ENCODE data around the gene DROSHA.

The DROSHA gene

GRCh38 chr5:31516802-31517201 is 15.1 kb downstream of the DROSHA start:
- Histone ChIP-seq H2BK5ac (ENCODE audit: low read depth, low read length, poor library complexity, severe bottlenecking) (no peak overlapping the region), H3K4me1 (ENCODE audit: control insufficient read depth, insufficient read depth, low read depth, low read length) (no peaks in the 10 kb centered on the region), H4K8ac (ENCODE audit: low read length) (no peak overlapping the region), H2BK15ac (ENCODE audit: low read depth, poor library complexity, severe bottlenecking) (no peak overlapping the region), H3K9ac (ENCODE audit: low read length) (no peak overlapping the region), H3K79me1 (replicated peaks; ENCODE audit: low read length, poor library complexity, severe bottlenecking) (peaks cover 26% of the 10 kb centered on the region), H4K91ac (ENCODE audit: low read length) (no peak overlapping the region), H3K9me3 (ENCODE audit: control insufficient read depth, low read length) (no peaks in the 10 kb centered on the region), H2BK12ac (ENCODE audit: low read length in 2 of 2) (no peak overlapping the region), H2BK120ac (ENCODE audit: low read depth, low read length) (no peak overlapping the region), H3K4me2 (ENCODE audit: low read length, poor library complexity, severe bottlenecking) (no peak overlapping the region), H3K18ac (ENCODE audit: low read depth in 1 of 2, low read length in 2 of 2) (no peak overlapping the region), H2AK5ac (ENCODE audit: low read length, severe bottlenecking) (no peak overlapping the region), H3K23ac (ENCODE audit: low read length in 2 of 2) (no peak overlapping the region), H2AFZ (ENCODE audit: low read depth, low read length) (no peak overlapping the region), H3K27ac (ENCODE audit: low read length, poor library complexity, severe bottlenecking) (no peak overlapping the region), H3K27me3 (ENCODE audit: control insufficient read depth in 1 of 2, insufficient read depth in 1 of 2, low read length in 2 of 2) (no peaks in the 10 kb centered on the region), H3K4ac (ENCODE audit: low read depth in 1 of 2, low read length in 2 of 2) (no peak overlapping the region), H3K36me3 (ENCODE audit: control insufficient read depth in 1 of 2, insufficient read depth in 2 of 2, low read depth in 1 of 2, low read length in 2 of 2) (peaks cover 23 to 83% of the 10 kb centered on the region in 2 experiments), H3K14ac (ENCODE audit: low read length in 2 of 2) (no peak overlapping the region), H3K4me3 (ENCODE audit: insufficient read depth in 1 of 2, low read depth in 1 of 2, low read length in 2 of 2) (no peak overlapping the region)
- DNase-seq = no peak
- 91% methylated on average over 1 of the region's 1 CpG for WGBS

GRCh38 chr5:31511305-31511704 is 20.6 kb downstream of the DROSHA start:
- no peak overlapping the region for H3K9ac ChIP-seq (ENCODE audit: low read length)
- H4K8ac ChIP-seq (ENCODE audit: low read length) = no peak overlapping the region
- no peaks in the 10 kb centered on the region for H3K27me3 ChIP-seq (ENCODE audit: control insufficient read depth in 1 of 2, insufficient read depth in 1 of 2, low read length in 2 of 2)
- H3K23ac ChIP-seq (ENCODE audit: low read length in 2 of 2) = no peak overlapping the region
- no peak overlapping the region for H2BK15ac ChIP-seq (ENCODE audit: low read depth, poor library complexity, severe bottlenecking)
- H2AK5ac ChIP-seq (ENCODE audit: low read length, severe bottlenecking) = no peak overlapping the region
- no peak overlapping the region for H3K27ac ChIP-seq (ENCODE audit: low read length, poor library complexity, severe bottlenecking)
- peaks cover 28% of the 10 kb centered on the region for H3K79me1 ChIP-seq (replicated peaks; ENCODE audit: low read length, poor library complexity, severe bottlenecking)
- 98% methylated on average over 4 of the region's 4 CpGs for WGBS
- no peak overlapping the region for H2BK5ac ChIP-seq (ENCODE audit: low read depth, low read length, poor library complexity, severe bottlenecking)
- H2BK12ac ChIP-seq (ENCODE audit: low read length in 2 of 2) = no peak overlapping the region
- H2AFZ ChIP-seq (ENCODE audit: low read depth, low read length) = no peak overlapping the region
- H2BK120ac ChIP-seq (ENCODE audit: low read depth, low read length) = no peak overlapping the region
- H3K14ac ChIP-seq (ENCODE audit: low read length in 2 of 2) = no peak overlapping the region
- no peaks in the 10 kb centered on the region for H3K9me3 ChIP-seq (ENCODE audit: control insufficient read depth, low read length)
- H3K36me3 ChIP-seq (ENCODE audit: control insufficient read depth in 1 of 2, insufficient read depth in 2 of 2, low read depth in 1 of 2, low read length in 2 of 2) = peaks cover 48 to 92% of the 10 kb centered on the region in 2 experiments
- H4K91ac ChIP-seq (ENCODE audit: low read length) = no peak overlapping the region
- H3K4ac ChIP-seq (ENCODE audit: low read depth in 1 of 2, low read length in 2 of 2) = no peak overlapping the region
- DNase-seq = no peak
- H3K4me1 ChIP-seq (ENCODE audit: control insufficient read depth, insufficient read depth, low read depth, low read length) = no peaks in the 10 kb centered on the region
- no peak overlapping the region for H3K4me2 ChIP-seq (ENCODE audit: low read length, poor library complexity, severe bottlenecking)
- H3K18ac ChIP-seq (ENCODE audit: low read depth in 1 of 2, low read length in 2 of 2) = no peak overlapping the region
- no peak overlapping the region for H3K4me3 ChIP-seq (ENCODE audit: insufficient read depth in 1 of 2, low read depth in 1 of 2, low read length in 2 of 2)

- H3K27me3 ChIP-seq (ENCODE audit: control insufficient read depth in 1 of 2, insufficient read depth in 1 of 2, low read length in 2 of 2) = no peaks in the 10 kb centered on the region
- 98% methylated on average over 10 of the region's 10 CpGs for WGBS
- H3K14ac ChIP-seq (ENCODE audit: low read length in 2 of 2) = no peak overlapping the region
- H3K18ac ChIP-seq (ENCODE audit: low read depth in 1 of 2, low read length in 2 of 2) = no peak overlapping the region
- H3K4ac ChIP-seq (ENCODE audit: low read depth in 1 of 2, low read length in 2 of 2) = no peak overlapping the region
- H3K23ac ChIP-seq (ENCODE audit: low read length in 2 of 2) = no peak overlapping the region
- H2AFZ ChIP-seq (ENCODE audit: low read depth, low read length) = no peak overlapping the region
- H3K79me1 ChIP-seq (replicated peaks; ENCODE audit: low read length, poor library complexity, severe bottlenecking) = peaks cover 34% of the 10 kb centered on the region
- H4K91ac ChIP-seq (ENCODE audit: low read length) = no peak overlapping the region
- H2BK120ac ChIP-seq (ENCODE audit: low read depth, low read length) = no peak overlapping the region
- no peak for DNase-seq
- H3K9me3 ChIP-seq (ENCODE audit: control insufficient read depth, low read length) = no peaks in the 10 kb centered on the region
- no peak overlapping the region for H2BK5ac ChIP-seq (ENCODE audit: low read depth, low read length, poor library complexity, severe bottlenecking)
- H2BK12ac ChIP-seq (ENCODE audit: low read length in 2 of 2) = no peak overlapping the region
- H2AK5ac ChIP-seq (ENCODE audit: low read length, severe bottlenecking) = no peak overlapping the region
- no peak overlapping the region for H3K4me2 ChIP-seq (ENCODE audit: low read length, poor library complexity, severe bottlenecking)
- H4K8ac ChIP-seq (ENCODE audit: low read length) = no peak overlapping the region
- no peaks in the 10 kb centered on the region for H3K4me1 ChIP-seq (ENCODE audit: control insufficient read depth, insufficient read depth, low read depth, low read length)
- H3K4me3 ChIP-seq (ENCODE audit: insufficient read depth in 1 of 2, low read depth in 1 of 2, low read length in 2 of 2) = no peak overlapping the region
- H3K27ac ChIP-seq (ENCODE audit: low read length, poor library complexity, severe bottlenecking) = no peak overlapping the region
- H3K36me3 ChIP-seq (ENCODE audit: control insufficient read depth in 1 of 2, insufficient read depth in 2 of 2, low read depth in 1 of 2, low read length in 2 of 2) = peaks cover 46 to 91% of the 10 kb centered on the region in 2 experiments
- H3K9ac ChIP-seq (ENCODE audit: low read length) = no peak overlapping the region
- no peak overlapping the region for H2BK15ac ChIP-seq (ENCODE audit: low read depth, poor library complexity, severe bottlenecking)
These were observed 27.4 kb downstream of the DROSHA start for GRCh38 chr5:31504529-31504928.

GRCh38 chr5:31502506-31502905 is 29.4 kb downstream of the DROSHA start:
- no peak overlapping the region for H2BK12ac ChIP-seq (ENCODE audit: low read length in 2 of 2)
- H2AFZ ChIP-seq (ENCODE audit: low read depth, low read length) = no peak overlapping the region
- no peak overlapping the region for H3K18ac ChIP-seq (ENCODE audit: low read depth in 1 of 2, low read length in 2 of 2)
- no peak overlapping the region for H3K9ac ChIP-seq (ENCODE audit: low read length)
- no peaks in the 10 kb centered on the region for H3K4me1 ChIP-seq (ENCODE audit: control insufficient read depth, insufficient read depth, low read depth, low read length)
- no peak overlapping the region for H3K23ac ChIP-seq (ENCODE audit: low read length in 2 of 2)
- H2BK5ac ChIP-seq (ENCODE audit: low read depth, low read length, poor library complexity, severe bottlenecking) = no peak overlapping the region
- peaks cover 35% of the 10 kb centered on the region for H3K79me1 ChIP-seq (replicated peaks; ENCODE audit: low read length, poor library complexity, severe bottlenecking)
- H3K14ac ChIP-seq (ENCODE audit: low read length in 2 of 2) = no peak overlapping the region
- H3K36me3 ChIP-seq (ENCODE audit: control insufficient read depth in 1 of 2, insufficient read depth in 2 of 2, low read depth in 1 of 2, low read length in 2 of 2) = peaks cover 51 to 93% of the 10 kb centered on the region in 2 experiments
- no peak overlapping the region for H2BK15ac ChIP-seq (ENCODE audit: low read depth, poor library complexity, severe bottlenecking)
- H3K4ac ChIP-seq (ENCODE audit: low read depth in 1 of 2, low read length in 2 of 2) = no peak overlapping the region
- no peak overlapping the region for H2AK5ac ChIP-seq (ENCODE audit: low read length, severe bottlenecking)
- no peak overlapping the region for H3K4me2 ChIP-seq (ENCODE audit: low read length, poor library complexity, severe bottlenecking)
- no peak overlapping the region for H4K91ac ChIP-seq (ENCODE audit: low read length)
- H3K9me3 ChIP-seq (ENCODE audit: control insufficient read depth, low read length) = no peaks in the 10 kb centered on the region
- no peaks in the 10 kb centered on the region for H3K27me3 ChIP-seq (ENCODE audit: control insufficient read depth in 1 of 2, insufficient read depth in 1 of 2, low read length in 2 of 2)
- H3K27ac ChIP-seq (ENCODE audit: low read length, poor library complexity, severe bottlenecking) = no peak overlapping the region
- H2BK120ac ChIP-seq (ENCODE audit: low read depth, low read length) = no peak overlapping the region
- 93% methylated on average over 4 of the region's 4 CpGs for WGBS
- DNase-seq = no peak
- no peak overlapping the region for H3K4me3 ChIP-seq (ENCODE audit: insufficient read depth in 1 of 2, low read depth in 1 of 2, low read length in 2 of 2)
- no peak overlapping the region for H4K8ac ChIP-seq (ENCODE audit: low read length)

Measured in mesenchymal stem cell (in vitro differentiated cells and primary cell).